Activated T-cell treated with anti-CD3 and anti-CD28 coated beads, Interleukin-2, amount 50 U/mL, for 4 hours (primary cell): Measurements from ENCODE around the gene MRPL40. TPM values are rescaled to one million over a fixed set of nuclear protein-coding genes. Genes with fewer than 3 reads are reported as not detected.
A peak's percentile ranks its signal among the peaks of the same experiment; 100 is the strongest.
"Not testable (repeated sequence)": the region's sequence is repeated elsewhere in the genome, so short reads cannot be mapped to it uniquely, and the experiment has no call there.

Source experiments
- ATAC-seq, 2 donors: fragments of 200-7000 bp; cut with Tn5 transposase; one replicate each; pipeline ENCODE4 v1.10.0; 2021
- DNase-seq: peaks from one replicate; pipeline ENCODE4 v3.0.0-alpha.2; 2020
- H3K27me3 Mint-ChIP-seq: one replicate; pipeline ENCODE4 v1.8.0; 2021; ENCODE audit warnings: low read depth, mixed read lengths
- H3K36me3 Mint-ChIP-seq: one replicate; pipeline ENCODE4 v1.8.0; 2022; ENCODE audit warnings: mixed read lengths; ENCODE audit not compliant: insufficient read depth
- H3K4me1 Mint-ChIP-seq: one replicate; pipeline ENCODE4 v1.8.0; 2021; ENCODE audit warnings: low read depth, mixed read lengths
- H3K4me3 Mint-ChIP-seq: one replicate; pipeline ENCODE4 v1.8.0; 2021; ENCODE audit warnings: mild to moderate bottlenecking, moderate library complexity, mixed read lengths
- H3K9me3 Mint-ChIP-seq: one replicate; pipeline ENCODE4 v1.8.0; 2021; ENCODE audit warnings: mixed read lengths
- total RNA-seq, 3 donors: library from RNA; stranded (reverse); gene quantifications; one replicate each; pipeline ENCODE4 v1.2.1, GENCODE V29; 2021

The MRPL40 gene
- total RNA-seq, 3 donors from 2014 or later: 35.9 to 41.4 (median 39.2) TPM

DNA sequence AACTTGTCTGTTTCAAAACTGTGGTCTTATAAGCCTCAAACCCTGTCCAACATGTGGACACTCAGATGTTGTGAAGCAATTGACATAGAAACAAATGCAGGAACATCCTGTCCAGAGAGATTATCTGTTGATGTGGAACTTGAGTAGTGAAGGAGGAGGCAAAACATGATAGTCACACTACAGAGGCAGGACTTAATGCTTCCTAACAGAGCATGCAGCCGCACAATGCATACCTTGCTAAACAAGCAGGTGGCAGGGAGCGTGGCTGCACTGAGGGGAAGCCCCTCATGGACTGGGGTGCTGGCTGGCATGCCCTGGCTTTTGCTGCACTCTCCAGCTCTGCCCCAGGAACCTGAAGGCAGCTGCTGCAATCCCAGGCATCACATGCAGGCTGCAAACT, 9.8 kb downstream of the MRPL40 start:
- H3K36me3 Mint-ChIP-seq: peaks cover 11% of the 10 kb centered on the region
- no peaks in the 10 kb centered on the region for H3K9me3 Mint-ChIP-seq
- no peaks in the 10 kb centered on the region for H3K27me3 Mint-ChIP-seq
- DNase-seq (no peak), ATAC-seq (no peak)
- peaks cover 26% of the 10 kb centered on the region for H3K4me1 Mint-ChIP-seq
- H3K4me3 Mint-ChIP-seq: no peak overlapping the region

DNA sequence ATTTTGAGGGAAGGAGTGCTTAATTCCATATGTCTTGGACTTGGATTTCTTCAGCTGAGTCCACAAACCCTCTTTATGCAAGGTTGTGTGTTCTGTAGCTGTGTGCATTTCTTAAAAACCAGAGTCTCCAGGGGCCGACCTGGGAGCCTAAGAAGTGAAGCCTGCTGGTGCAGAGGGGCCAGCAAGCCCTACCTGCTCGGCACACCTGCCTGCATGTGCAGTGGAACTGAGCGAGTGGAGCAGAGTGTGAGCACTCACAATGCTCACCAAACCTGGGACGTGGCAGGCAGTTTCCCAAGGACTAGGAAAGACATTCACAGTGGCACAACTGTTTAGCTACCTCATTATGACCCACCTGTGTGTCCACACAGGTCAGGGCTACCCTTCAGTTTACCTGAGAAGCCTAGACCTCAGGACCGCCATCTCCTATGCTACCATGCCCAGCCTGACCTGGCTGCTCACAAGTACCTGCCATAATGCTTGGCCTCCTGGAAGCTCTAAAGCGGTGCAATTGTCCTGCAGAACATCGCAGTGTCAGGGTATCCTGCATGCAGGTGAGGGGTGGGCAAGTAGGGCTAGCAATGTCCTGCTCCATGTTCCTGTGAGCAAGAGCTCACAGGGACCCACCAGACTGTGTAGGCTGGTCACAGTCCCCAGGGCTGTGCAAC, 11.3 kb downstream of the MRPL40 start:
- no peak for ATAC-seq
- no peak for DNase-seq
- no peaks in the 10 kb centered on the region for H3K27me3 Mint-ChIP-seq
- H3K36me3 Mint-ChIP-seq: peaks cover 5% of the 10 kb centered on the region
- H3K4me3 Mint-ChIP-seq: no peak overlapping the region
- peaks cover 31% of the 10 kb centered on the region for H3K4me1 Mint-ChIP-seq
- H3K9me3 Mint-ChIP-seq: no peaks in the 10 kb centered on the region

DNA sequence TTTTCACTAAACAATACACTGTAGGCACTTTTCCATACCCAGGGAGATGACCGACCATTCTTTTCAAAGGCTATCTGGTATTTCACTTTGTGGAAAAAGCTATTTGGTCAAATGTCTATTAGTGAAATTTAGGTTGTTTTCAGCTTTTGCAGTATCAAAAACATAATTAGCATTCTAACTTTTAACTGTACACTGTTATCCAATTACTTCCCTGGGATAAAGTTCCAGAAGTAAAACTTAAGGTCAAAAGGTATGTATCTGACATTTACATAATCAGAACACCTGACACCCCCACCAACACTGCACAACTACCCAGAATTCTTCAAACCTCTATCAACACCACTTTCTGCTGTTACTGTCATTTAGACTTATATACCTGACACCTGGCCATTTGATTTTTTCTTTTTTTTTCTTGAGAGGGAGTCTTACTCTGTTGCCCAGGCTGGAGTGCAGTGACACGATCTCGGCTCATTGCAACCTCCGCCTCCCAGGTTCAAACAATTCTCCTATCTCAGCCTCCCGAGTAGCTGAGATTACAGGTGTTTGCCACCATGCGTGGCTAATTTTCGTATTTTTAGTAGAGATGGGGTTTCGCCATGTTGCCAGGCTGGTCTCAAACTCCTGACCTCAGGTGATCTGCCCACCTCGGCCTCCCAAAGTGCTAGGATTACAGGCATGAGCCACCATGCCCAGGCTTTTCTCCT, 13.1 kb downstream of the MRPL40 start:
- peak overlapping the region; percentile 0 for H3K4me3 Mint-ChIP-seq
- not testable (repeated sequence) for H3K27me3 Mint-ChIP-seq
- peaks cover 38% of the 10 kb centered on the region for H3K4me1 Mint-ChIP-seq

DNA sequence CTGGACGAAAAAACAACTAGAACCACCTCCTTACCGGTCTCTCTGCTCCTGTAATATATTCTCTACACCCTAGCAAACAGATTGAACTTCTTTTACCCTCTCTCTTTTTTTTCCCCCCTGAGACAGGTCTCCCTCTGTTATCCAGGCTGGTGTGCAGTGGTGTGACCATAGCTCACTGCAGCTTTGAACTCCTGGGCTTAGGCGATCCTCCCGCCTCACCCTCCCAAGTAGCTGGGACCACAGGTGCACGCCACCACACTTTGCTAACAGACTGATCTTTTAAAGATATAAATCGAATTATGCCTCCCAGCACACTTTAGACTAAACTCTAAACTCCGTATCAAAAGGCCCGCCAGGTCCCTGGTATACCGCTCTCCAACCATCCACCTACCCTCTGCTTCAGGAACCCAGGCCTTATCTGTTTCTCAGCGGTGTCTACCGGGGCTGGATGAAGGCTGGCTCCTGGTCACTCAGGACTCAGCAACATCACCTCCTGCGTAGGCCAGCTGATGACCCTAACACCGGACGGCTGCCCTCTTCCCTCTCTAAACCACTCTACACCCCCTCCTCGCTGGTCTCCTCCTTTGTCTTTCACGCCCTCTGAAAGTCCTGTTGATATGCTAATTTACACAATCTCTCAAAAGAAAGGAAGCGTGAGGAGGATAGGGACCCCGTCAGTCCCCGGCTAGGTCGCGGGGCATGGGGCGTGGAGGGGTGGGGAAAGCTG, 14.4 kb downstream of the MRPL40 start:
- Mint-ChIP-seq H3K27me3 (no peaks in the 10 kb centered on the region), H3K4me1 (peaks cover 38% of the 10 kb centered on the region), H3K4me3 (peak overlapping the region; percentile 94), H3K9me3 (no peaks in the 10 kb centered on the region), H3K36me3 (peaks cover 7% of the 10 kb centered on the region)
- ATAC-seq: no peak
- no peak for DNase-seq

More for the DNA sequence above, 13.1 kb downstream of the MRPL40 start:
- H3K9me3 Mint-ChIP-seq, ATAC-seq, H3K36me3 Mint-ChIP-seq, DNase-seq: not testable (repeated sequence)

DNA sequence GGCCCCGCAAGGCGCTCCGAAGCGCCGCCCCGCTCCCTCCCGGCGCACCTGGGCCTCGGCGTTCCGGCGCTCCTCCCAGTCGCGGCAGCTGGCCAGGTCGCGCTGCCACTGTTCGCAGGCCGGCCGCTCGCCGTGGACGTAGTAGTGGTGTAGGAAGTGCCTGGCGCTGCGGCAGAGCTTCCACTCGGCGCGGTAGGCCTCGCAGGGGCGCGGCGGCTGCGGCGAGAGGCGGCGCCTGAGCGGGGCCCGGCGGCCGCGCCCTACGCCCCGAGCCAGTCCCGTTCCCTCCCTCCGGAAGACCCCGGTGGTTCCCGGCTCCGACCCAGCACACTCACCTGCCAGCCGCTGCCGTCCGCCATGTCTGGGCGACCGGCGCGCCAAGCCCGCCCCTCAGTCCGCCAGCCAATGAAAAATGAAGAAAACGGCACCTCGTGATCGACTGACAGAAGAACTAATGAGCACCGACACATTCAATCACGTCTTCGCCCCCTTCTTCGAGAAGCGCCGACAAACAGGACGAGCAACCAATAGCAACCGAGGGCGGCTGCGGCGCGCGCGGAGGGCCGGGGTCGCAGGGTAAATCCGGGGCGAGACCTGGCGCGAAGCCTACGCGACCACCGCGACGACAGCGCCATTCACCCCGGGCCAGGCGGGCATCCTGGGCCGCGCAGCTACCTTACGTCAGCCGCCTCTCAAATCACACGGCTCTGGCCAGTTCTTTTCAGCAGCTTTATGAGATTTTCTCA, 15.2 kb downstream of the MRPL40 start, which contains the start of gene C22orf39:
C22orf39 (minus strand) TSS at position 382 of the 746 bp plus-strand sequence; CDS start at position 359, 23 bp downstream.
- Mint-ChIP-seq H3K4me3 (peak within 1 kb of the TSS; percentile 94), H3K9me3 (no peaks in the 10 kb centered on the region), H3K4me1 (peaks cover 37% of the 10 kb centered on the region), H3K27me3 (no peaks in the 10 kb centered on the region), H3K36me3 (peaks cover 11% of the 10 kb centered on the region)
- peak; percentile 92 to 93 for ATAC-seq
- peak; percentile 79 for DNase-seq

DNA sequence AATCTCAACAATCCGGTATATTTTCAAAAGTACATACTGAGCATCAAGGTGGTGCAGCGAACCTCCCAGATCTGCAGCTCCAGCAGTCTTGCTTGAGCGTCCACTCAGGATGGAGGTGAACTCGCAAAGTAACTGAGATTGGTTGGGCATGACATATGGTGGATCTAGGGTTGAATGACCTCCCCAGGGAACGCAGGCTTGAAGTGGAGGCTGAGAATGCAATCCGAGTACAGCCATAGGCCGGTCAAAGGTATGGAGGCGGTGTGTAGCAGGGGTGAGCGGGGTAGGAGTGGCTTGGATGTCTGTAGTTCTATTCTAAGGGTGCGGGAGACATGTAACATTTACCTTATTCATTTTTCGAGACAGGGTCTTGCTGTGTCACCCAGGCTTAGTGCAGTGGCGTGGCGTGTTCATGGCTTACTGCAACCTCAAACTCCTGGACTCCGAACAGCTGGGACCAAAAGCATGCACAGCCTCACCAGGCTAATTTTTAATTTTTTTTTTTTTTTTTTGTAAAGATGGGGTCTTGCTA, 15.8 kb downstream of the MRPL40 start:
- Mint-ChIP-seq H3K4me1 (peaks cover 37% of the 10 kb centered on the region), H3K4me3 (peak overlapping the region; percentile 94), H3K9me3 (no peaks in the 10 kb centered on the region), H3K27me3 (no peaks in the 10 kb centered on the region), H3K36me3 (peaks cover 14% of the 10 kb centered on the region)
- DNase-seq (no peak), ATAC-seq (peak; percentile 3 to 11)

DNA sequence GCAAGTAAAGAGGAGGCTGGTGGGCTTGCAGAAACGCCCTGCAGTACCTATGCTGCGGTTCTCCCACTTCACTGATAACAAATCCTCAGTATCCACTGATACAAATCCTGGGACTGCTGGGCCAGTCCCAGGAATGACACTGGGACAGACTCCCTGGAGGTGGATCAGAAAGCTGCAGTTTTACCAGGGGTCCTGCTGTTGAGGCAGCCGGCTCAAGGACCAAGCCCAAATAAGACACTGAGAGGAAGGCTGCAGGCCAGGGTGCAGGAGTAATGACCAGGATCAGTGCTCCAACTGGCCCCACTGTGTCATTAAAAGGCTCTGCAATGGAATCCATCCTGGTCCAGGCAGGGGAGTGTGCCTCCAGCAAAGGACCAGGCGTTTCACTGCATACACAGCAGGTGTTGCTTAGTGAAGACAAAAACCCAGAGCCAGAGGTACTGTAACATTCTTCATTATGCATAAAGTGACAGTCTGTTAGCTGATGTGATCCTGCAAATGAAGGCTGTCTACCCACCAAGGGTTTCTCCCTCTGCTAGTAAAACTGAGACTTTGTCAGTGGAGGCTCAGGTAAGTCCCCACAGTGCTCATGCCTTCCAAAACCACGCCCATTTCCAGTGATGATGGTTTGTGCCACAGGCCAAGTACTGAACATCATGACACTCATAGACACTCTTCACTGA, 16.5 kb downstream of the MRPL40 start:
- peak; percentile 25 to 27 for ATAC-seq
- Mint-ChIP-seq H3K27me3 (no peaks in the 10 kb centered on the region), H3K4me3 (peak overlapping the region; percentile 94), H3K36me3 (peaks cover 16% of the 10 kb centered on the region), H3K9me3 (no peaks in the 10 kb centered on the region), H3K4me1 (peaks cover 37% of the 10 kb centered on the region)
- no peak for DNase-seq

DNA sequence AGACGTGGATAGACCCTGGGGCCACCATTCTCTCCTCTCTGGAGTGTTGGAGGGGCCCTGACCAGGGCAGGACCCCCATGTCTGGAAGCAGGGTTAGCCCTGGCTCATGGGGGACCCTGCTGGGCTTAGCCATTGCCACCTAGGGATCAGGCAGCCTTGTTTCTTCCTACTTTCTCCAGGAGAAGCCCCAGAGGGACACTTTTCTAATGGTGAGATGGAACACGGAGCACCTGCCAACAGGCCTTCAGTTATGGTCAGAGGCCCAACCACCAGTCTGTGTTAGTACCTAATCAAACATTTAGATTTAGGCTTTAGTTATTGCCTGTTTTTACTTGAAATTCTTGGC, 17.1 kb downstream of the MRPL40 start:
- no peaks in the 10 kb centered on the region for H3K9me3 Mint-ChIP-seq
- peaks cover 21% of the 10 kb centered on the region for H3K36me3 Mint-ChIP-seq
- ATAC-seq (no peak), DNase-seq (no peak)
- H3K27me3 Mint-ChIP-seq: no peaks in the 10 kb centered on the region
- peaks cover 36% of the 10 kb centered on the region for H3K4me1 Mint-ChIP-seq
- no peak overlapping the region for H3K4me3 Mint-ChIP-seq

DNA sequence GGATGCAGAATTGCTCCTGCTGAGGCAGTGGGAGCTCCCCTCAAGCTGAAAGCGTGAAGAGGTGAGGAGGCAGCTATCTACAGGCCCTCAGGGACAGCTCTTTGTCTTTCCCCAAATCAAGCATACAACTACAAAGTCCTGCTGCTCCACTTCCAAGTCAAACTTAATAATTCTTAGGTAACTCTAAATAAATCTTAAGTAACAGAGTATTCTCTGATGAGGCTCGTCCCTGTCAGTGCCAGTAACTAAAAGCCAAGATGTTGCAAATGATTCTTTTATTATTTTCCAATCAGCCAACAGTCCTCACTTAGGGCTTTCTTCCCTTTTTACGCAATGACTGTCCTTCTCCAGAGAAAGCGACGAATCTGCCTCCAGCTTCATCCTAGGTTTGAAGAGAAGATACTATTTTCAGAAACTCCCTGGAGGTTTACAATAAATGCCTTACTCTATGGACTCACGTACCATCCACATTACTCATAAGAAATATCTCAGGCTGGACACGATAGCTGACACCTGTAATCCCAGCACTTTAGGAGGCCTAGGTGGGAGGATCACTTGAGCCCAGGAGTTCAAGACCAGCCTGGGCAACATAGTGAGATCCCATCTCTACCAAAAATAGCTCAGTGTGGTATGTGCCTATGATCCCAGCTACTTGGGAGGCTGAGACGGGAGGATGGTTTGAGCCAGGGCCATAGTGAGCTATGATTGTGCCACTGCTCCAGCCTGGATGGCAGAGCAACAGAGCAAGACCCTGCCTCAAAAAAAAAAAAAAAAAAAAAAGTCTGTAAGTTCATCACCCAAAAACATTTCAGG, 18.2 kb downstream of the MRPL40 start:
- peaks cover 31% of the 10 kb centered on the region for H3K36me3 Mint-ChIP-seq
- ATAC-seq: no peak
- H3K9me3 Mint-ChIP-seq: no peaks in the 10 kb centered on the region
- peaks cover 28% of the 10 kb centered on the region for H3K4me1 Mint-ChIP-seq
- DNase-seq: no peak
- no peaks in the 10 kb centered on the region for H3K27me3 Mint-ChIP-seq
- no peak overlapping the region for H3K4me3 Mint-ChIP-seq

DNA sequence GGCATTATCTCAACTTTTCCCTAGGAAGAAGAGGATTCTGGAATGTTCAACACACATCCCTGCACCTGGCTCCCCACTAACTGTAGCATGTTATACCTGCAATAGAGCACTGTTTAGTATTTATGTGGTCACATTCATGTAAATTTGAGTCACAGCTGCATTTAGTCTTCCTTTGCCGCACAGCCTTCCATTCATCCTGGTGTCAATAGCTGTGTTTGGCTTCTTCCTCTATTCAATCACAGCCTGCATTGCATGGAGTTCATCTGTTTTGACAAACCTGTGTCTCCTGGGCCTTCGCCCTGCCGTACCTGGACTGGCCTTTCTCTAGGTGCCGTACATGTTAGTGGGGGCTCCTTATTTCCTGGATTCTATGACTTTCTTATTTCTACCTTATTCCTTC, 19.2 kb downstream of the MRPL40 start:
- H3K27me3 Mint-ChIP-seq: no peaks in the 10 kb centered on the region
- ATAC-seq: no peak
- peaks cover 23% of the 10 kb centered on the region for H3K4me1 Mint-ChIP-seq
- H3K4me3 Mint-ChIP-seq: no peak overlapping the region
- peaks cover 34% of the 10 kb centered on the region for H3K36me3 Mint-ChIP-seq
- H3K9me3 Mint-ChIP-seq: no peaks in the 10 kb centered on the region
- no peak for DNase-seq

DNA sequence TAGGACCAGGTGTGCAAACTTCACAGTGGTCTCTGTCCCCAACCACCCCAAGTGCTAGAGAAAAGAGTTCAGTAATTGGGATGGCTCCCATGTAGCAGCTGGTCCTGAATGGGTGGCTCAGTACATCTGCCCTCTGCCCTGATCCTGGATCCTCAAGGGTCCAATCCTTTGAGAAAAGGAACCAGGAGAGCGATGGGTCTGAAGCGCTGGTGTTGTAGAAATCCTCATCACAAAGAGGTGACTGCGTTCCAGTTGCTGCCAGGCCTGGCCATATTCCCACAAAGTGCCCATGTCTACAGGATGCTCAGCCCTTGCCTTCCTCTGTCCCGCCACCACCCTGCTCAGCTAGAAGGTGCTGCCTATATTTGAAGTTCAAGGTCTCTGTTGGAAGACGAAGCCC, 21.4 kb downstream of the MRPL40 start:
- H3K4me1 Mint-ChIP-seq: peaks cover 10% of the 10 kb centered on the region
- DNase-seq (no peak), ATAC-seq (no peak)
- H3K36me3 Mint-ChIP-seq: peaks cover 38% of the 10 kb centered on the region
- H3K27me3 Mint-ChIP-seq: no peaks in the 10 kb centered on the region
- no peaks in the 10 kb centered on the region for H3K9me3 Mint-ChIP-seq
- no peak overlapping the region for H3K4me3 Mint-ChIP-seq

DNA sequence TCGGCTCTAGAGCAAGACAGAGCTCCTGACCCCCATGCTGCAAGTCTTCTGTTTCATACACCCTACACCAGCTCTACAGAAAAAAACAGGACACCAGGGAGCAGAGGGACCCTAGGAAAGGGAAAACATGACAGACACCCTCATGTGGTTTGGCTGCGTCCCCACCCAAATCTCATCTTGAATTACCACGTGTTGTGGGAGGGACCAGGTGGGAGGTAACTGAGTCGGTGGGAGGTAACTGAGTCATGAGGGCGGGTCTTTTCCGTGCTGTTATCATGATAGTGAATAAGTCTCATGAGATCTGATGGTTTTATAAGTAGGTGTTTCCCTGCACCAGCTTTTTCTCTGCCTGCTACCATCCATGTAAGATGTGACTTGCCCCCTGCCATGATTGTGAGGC, 21.8 kb downstream of the MRPL40 start:
- DNase-seq: no peak
- Mint-ChIP-seq H3K4me1 (peaks cover 7% of the 10 kb centered on the region), H3K27me3 (no peaks in the 10 kb centered on the region), H3K36me3 (peaks cover 38% of the 10 kb centered on the region), H3K4me3 (no peak overlapping the region), H3K9me3 (no peaks in the 10 kb centered on the region)
- ATAC-seq: no peak

DNA sequence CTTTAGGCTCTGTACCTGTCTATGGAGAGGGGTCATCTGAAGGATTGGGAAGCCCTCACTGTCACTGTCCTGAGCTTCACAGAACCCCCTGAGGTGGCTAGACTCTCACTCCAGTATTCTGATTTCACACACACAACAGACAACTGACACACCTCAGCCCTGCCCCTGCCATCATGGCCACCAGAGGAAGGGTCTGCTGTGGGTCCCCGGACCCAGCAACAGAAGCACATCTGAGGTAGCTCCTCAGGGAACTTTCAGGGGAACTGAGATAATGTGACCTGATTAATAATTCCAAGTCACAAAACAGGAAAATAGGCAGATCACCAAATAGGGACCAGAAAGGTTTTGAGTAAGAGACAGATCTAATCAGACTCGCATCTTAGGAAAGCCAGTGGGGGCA, 22.7 kb downstream of the MRPL40 start:
- Mint-ChIP-seq H3K9me3 (no peaks in the 10 kb centered on the region), H3K27me3 (no peaks in the 10 kb centered on the region), H3K4me3 (no peak overlapping the region), H3K36me3 (peaks cover 38% of the 10 kb centered on the region), H3K4me1 (peaks cover 3% of the 10 kb centered on the region)
- no peak for DNase-seq
- ATAC-seq: no peak
